HG02943 (cell line): ENCODE results near the gene GSTT2B.
A peak's percentile ranks its signal among the peaks of the same experiment; 100 is the strongest.
"Not testable (repeated sequence)": the region's sequence is repeated elsewhere in the genome, so short reads cannot be mapped to it uniquely, and the experiment has no call there.

Experiments
- ATAC-seq: cut with Tn5 transposase; IDR thresholded peaks from one replicate; pipeline ENCODE4 v1.9.1; 2021; ENCODE audit warnings: mild to moderate bottlenecking, low read depth, moderate library complexity; ENCODE audit not compliant: unreplicated experiment

The GSTT2B gene

GRCh38 chr22:23986089-23986488 lies 25.1 kb upstream of the GSTT2B start:
- not testable (repeated sequence) for ATAC-seq

DNA sequence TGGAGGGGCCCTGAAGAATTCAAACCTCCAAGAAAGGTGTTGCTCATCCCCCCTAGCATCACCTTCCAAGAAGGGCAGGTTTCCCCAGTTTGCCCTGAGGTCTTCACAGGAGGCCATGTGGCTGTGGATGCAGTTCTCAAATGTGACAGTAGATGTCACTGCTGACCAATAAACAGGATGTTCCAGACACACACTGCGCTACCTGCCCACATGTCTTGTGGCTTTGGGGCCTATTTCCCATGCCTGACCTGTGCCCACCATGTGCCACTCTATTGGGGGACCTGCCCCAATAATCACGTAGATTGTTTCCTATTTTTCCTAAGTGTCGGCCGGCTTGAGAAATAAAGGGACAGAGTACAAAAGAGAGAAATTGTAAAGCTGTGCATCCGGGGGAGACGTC lies 23.4 kb upstream of the GSTT2B start:
- no peak for ATAC-seq

GRCh38 chr22:23980567-23980966 lies 19.6 kb upstream of the GSTT2B start:
- not testable (repeated sequence) for ATAC-seq

- ATAC-seq = not testable (repeated sequence)
These were observed 18.7 kb upstream of the GSTT2B start, which contains the start of gene GSTT2 for GRCh38 chr22:23979557-23980240. TSS of gene GSTT2 (plus strand) at chr22:23980134.

DNA sequence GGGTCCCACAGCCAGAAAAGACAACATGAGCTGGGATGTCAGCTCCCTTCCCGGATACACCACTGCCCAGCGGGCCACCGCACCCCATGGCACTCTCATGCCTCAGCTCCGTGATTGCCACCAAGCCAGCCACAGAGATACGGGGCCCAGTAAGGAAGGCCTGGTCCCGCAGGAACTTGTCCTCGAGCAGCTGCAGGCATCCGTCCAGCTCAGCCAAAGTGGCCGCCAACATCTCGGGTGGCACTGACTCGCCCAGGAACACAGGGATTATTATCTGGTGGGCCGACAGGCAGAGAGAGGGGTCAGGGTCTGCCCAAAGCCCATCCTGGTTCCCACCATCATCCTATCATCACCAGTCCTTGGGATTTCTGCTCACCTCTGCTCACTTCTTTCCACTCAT lies 16.3 kb upstream of the GSTT2B start:
- ATAC-seq = not testable (repeated sequence)

- ATAC-seq = peak; percentile 39
These were observed 13.9 kb upstream of the GSTT2B start for GRCh38 chr22:23974836-23975352.

DNA sequence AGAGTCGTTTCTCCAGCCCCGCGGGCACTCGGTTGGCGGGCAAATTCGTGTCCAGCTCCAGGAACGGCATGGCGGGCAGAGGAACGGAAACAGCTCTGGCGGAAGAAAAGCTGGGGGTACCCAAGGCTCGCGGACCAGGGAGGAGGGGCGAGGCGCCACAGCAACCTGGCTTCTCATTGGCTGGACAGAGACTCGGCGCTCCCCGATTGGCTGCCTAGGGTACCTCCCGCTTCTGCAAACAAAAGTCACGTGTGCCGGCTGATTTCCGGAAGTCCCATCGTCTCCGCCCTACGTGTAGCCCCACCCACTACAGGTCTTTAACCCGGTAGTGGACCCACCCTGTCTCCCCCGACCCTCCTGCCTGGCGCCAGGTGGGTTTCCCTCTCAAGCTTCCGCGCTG lies 13.3 kb upstream of the GSTT2B start, which contains the start of gene DDT:
DDT (minus strand) TSS at position 97 of the 400 bp plus-strand sequence; CDS start at position 70, 27 bp downstream.
- peak; percentile 87 for ATAC-seq

- not testable (repeated sequence) for ATAC-seq
These were observed 10.9 kb upstream of the GSTT2B start for GRCh38 chr22:23971927-23972326.

DNA sequence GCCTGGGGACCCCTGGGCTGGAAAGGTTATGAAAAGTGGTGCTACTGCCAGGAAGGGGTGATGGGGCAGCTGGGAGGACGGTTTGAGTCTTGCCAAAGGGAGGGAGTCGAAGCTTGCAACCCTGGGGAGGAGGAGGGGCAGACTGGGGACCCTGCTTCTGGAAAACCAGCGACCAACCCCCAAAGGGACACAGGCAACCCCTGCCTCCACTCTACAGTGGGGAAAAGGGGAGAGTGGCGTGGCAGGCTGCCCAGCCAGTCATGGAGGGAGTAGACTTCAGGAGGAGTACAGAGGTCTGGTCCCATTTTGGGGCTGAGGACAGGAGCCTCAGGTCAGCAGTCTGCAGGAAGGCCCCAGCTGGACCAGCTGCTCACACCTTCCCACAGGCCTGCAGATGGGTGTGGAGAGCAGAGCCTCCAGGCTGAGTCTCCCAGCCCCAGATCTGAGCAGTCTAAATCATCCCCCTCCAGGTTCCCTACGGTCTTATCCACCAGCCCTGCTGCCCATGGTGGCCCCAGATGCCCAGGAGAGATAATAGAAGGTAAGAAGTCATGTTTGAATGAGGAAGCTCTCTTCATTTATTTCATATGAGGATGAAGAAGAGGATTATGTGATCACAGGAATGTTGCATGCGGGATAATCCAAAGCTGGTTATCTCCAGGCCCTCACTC lies 10.0 kb upstream of the GSTT2B start:
- no peak for ATAC-seq

DNA sequence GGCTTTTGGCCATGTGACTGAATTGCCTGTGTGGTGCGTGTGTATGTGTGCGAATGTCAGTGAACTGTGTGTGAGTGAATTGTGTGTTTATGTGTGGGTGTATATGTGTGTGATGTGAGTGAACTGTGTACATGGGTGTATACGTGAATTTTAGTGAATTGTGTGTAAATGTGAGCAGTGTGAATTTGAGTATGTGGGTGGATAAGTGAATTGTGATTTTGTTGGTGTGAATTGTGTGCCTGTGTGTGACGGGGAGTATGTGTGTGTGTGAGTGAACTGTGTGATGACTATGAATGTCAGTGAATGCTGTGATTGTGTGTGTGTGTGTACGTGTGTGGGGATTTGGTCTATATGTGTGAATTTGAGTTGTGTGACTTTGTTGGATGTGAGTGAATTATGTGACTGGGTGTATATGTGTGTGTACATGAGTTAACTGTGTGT lies 9.2 kb upstream of the GSTT2B start:
- ATAC-seq = no peak

- no peak for ATAC-seq
These were observed 8.1 kb upstream of the GSTT2B start for GRCh38 chr22:23969071-23969470.

DNA sequence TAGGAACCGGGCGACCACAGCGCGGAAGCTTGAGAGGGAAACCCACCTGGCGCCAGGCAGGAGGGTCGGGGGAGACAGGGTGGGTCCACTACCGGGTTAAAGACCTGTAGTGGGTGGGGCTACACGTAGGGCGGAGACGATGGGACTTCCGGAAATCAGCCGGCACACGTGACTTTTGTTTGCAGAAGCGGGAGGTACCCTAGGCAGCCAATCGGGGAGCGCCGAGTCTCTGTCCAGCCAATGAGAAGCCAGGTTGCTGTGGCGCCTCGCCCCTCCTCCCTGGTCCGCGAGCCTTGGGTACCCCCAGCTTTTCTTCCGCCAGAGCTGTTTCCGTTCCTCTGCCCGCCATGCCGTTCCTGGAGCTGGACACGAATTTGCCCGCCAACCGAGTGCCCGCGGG lies 5.6 kb upstream of the GSTT2B start, which contains the start of gene DDTL:
DDTL (plus strand) TSS at position 321 of the 400 bp plus-strand sequence; CDS start at position 348, 27 bp downstream.
- peak; percentile 91 for ATAC-seq

- ATAC-seq = not testable (repeated sequence)
These were observed 5.1 kb upstream of the GSTT2B start for GRCh38 chr22:23966094-23966493.

GRCh38 chr22:23956301-23956900 lies 4.6 kb downstream of the GSTT2B start:
- ATAC-seq = not testable (repeated sequence)

DNA sequence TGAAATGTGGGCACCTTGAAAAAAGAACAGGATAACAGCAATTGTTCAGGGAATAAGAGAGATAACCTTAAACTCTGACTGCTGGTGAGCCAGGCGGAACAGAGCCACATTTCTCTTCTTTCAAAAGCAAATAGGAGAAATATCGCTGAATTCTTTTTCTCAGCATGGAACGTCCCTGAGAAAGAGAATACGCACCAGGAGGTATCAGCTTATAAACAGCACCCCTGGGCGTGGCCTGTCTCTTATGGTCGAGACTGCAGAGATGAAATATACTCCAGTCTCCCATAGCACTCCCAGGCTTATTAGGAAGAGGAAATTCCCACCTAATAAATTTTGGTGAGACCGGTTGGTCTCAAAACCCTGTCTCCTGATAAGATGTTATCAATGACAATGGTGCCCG lies 5.1 kb downstream of the GSTT2B start:
- not testable (repeated sequence) for ATAC-seq

GRCh38 chr22:23954991-23955305 lies 6.0 kb downstream of the GSTT2B start:
- not testable (repeated sequence) for ATAC-seq

GRCh38 chr22:23954193-23954990 lies 6.6 kb downstream of the GSTT2B start:
- ATAC-seq = not testable (repeated sequence)

GRCh38 chr22:23953485-23953884 lies 7.5 kb downstream of the GSTT2B start:
- not testable (repeated sequence) for ATAC-seq

- ATAC-seq = not testable (repeated sequence)
These were observed 8.1 kb downstream of the GSTT2B start for GRCh38 chr22:23952794-23953405.

DNA sequence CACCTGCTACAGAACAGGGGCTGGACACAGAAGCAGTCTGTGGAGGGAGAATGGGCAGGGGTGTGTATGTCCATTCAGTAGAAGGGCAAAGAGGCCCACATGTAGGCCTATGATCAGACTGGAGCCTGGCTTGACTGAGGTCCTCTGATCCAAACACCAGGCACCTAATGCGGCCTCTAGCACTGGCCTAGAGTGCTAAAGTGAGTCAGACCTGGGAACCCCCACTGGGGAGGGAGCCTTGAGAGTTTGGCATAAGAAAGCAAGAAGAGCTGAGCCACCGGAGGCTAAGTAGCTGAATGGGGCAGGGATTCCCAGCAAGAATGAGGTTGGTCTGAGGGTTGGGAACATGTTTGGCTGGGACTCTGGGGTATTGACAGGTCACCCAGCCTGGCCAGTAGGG lies 9.6 kb downstream of the GSTT2B start:
- ATAC-seq = not testable (repeated sequence)
